Thyroid gland (tissue), 4 donors: ENCODE measurements around the gene FRMD4B.

Source experiments
- POLR2A ChIP-seq, 2 donors: fragments of 450-650 bp; IDR thresholded peaks; one replicate each; pipeline ENCODE4 v1.6.1; 2017; ENCODE audit warnings: antibody characterized with exemption in 2 of 2, mild to moderate bottlenecking in 2 of 2, moderate library complexity in 1 of 2
- TF ChIP-seq, protein P1 (sequence below), 6 experiments: fragments of 200-600 bp in 3 of 6; fragments of 450-650 bp in 3 of 6; sonication (generic) in 3 of 6; IDR thresholded peaks; one replicate each; pipeline ENCODE4 v1.5.1; 2016 to 2019; ENCODE audit warnings: antibody characterized with exemption in 6 of 6, mild to moderate bottlenecking in 2 of 6, inconsistent platforms in 1 of 6, moderate library complexity in 1 of 6

DNA sequence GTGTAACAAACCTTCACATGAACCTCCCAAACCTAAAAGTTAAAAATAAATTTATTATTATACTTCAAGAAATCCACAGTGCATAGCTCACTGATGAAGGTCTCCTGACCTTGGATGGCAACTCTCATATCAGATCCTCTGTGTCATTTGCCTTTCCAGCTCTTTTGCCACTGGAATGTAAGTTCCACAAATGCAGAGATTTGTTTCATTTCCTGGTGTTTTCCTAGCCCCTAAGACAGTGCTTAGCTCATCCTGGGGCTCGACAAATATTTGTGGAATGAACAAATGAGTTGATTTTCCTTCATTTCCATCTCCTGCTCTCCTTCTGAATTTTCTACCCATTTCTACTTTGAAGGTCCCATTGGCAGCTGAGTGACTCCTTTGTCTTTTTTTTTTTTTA, 56.0 kb downstream of the FRMD4B start:
- TF ChIP-seq, protein P1, sequence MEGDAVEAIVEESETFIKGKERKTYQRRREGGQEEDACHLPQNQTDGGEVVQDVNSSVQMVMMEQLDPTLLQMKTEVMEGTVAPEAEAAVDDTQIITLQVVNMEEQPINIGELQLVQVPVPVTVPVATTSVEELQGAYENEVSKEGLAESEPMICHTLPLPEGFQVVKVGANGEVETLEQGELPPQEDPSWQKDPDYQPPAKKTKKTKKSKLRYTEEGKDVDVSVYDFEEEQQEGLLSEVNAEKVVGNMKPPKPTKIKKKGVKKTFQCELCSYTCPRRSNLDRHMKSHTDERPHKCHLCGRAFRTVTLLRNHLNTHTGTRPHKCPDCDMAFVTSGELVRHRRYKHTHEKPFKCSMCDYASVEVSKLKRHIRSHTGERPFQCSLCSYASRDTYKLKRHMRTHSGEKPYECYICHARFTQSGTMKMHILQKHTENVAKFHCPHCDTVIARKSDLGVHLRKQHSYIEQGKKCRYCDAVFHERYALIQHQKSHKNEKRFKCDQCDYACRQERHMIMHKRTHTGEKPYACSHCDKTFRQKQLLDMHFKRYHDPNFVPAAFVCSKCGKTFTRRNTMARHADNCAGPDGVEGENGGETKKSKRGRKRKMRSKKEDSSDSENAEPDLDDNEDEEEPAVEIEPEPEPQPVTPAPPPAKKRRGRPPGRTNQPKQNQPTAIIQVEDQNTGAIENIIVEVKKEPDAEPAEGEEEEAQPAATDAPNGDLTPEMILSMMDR (IDR thresholded peaks at IDR 0.05): no peak
- no peak for TF ChIP-seq POLR2A (IDR thresholded peaks at IDR 0.05)
